ENCODE data around the gene OLFML3. TPM values are rescaled to one million over a fixed set of nuclear protein-coding genes. Genes with fewer than 3 reads are reported as not detected.

OLFML3 gene
- total and polyA plus RNA-seq, 2 donors (not counting 1 experiment from before 2014, with no cell fraction given) = 0.32 TPM; not detected in 1

GRCh38 chr1:113995382-113995781 is 16.1 kb downstream of the OLFML3 start:
- no peaks in the 10 kb centered on the region for H3K4me1 ChIP-seq (ENCODE audit: control insufficient read depth in 2 of 2, insufficient read depth in 2 of 2, low read length in 2 of 2)
- H3K36me3 ChIP-seq (replicated peaks in 1 of 2; ENCODE audit: control extremely low read depth in 1 of 2, control insufficient read depth in 1 of 2, extremely low read depth in 1 of 2, insufficient read depth in 2 of 2, low read length in 1 of 2) = no peaks in the 10 kb centered on the region
- no peak overlapping the region for H3K9ac ChIP-seq (ENCODE audit: low read length)
- H3K27ac ChIP-seq (ENCODE audit: low read length in 2 of 2) = no peak overlapping the region
- no peak overlapping the region for H3K4me3 ChIP-seq (ENCODE audit: control extremely low read depth in 1 of 5, extremely low read depth in 1 of 5, insufficient read depth in 1 of 5, low read depth in 2 of 5, low read length in 4 of 5)
- WGBS (ENCODE audit: insufficient coverage) = no CpG with 5 or more reads among the region's 2 CpGs
- intact Hi-C loops (cut with micrococcal nuclease) = no loop called here
- no peak for ATAC-seq (ENCODE audit: low read depth)
- no peak overlapping the region for H3K4me3 Mint-ChIP-seq
- H3K79me2 ChIP-seq (ENCODE audit: control insufficient read depth, insufficient read depth, low read length) = no peaks in the 10 kb centered on the region
- peaks cover 8% of the 10 kb centered on the region for H3K9me3 Mint-ChIP-seq (ENCODE audit: insufficient read depth)
- no peak overlapping the region for H3K27ac Mint-ChIP-seq
- H4K20me1 ChIP-seq (ENCODE audit: control insufficient read depth, insufficient read depth, low read length, poor library complexity, severe bottlenecking) = no peaks in the 10 kb centered on the region
- H3K27me3 ChIP-seq (replicated peaks in 1 of 4; ENCODE audit: control extremely low read depth in 1 of 4, control insufficient read depth in 3 of 4, insufficient read depth in 4 of 4, low read length in 3 of 4) = no peaks in the 10 kb centered on the region
- peaks cover 9% of the 10 kb centered on the region for H3K4me1 Mint-ChIP-seq
- ChIA-PET CTCF (no interaction called here), POLR2A (no interaction called here)
- no peak overlapping the region for H2AFZ ChIP-seq (ENCODE audit: insufficient read depth, low read depth, low read length, poor library complexity, severe bottlenecking)
- DNase-seq = no peak
- H3K4me2 ChIP-seq (replicated peaks; ENCODE audit: low read depth, low read length, poor library complexity, severe bottlenecking) = no peak overlapping the region
- TF ChIP-seq EZH2 (IDR thresholded peaks at IDR 0.05; ENCODE audit: borderline replicate concordance, insufficient read depth, low read depth, low read length, poor library complexity, severe bottlenecking) (no peak), CTCF (IDR thresholded peaks at IDR 0.05) (no peak)
- H3K9me3 ChIP-seq (ENCODE audit: control extremely low read depth in 1 of 3, control insufficient read depth in 2 of 3, insufficient read depth in 1 of 3, low read length in 2 of 3) = peaks cover 2 to 28% (median 13%) of the 10 kb centered on the region in 3 donors
- peaks cover 5% of the 10 kb centered on the region for H3K27me3 Mint-ChIP-seq

- Histone ChIP-seq H3K9me3 (ENCODE audit: control extremely low read depth in 1 of 3, control insufficient read depth in 2 of 3, insufficient read depth in 1 of 3, low read length in 2 of 3) (peaks cover 2 to 21% (median 13%) of the 10 kb centered on the region in 3 donors), H3K4me2 (replicated peaks; ENCODE audit: low read depth, low read length, poor library complexity, severe bottlenecking) (no peak overlapping the region), H3K4me3 (ENCODE audit: control extremely low read depth in 1 of 5, extremely low read depth in 1 of 5, insufficient read depth in 1 of 5, low read depth in 2 of 5, low read length in 4 of 5) (no peak overlapping the region), H3K79me2 (ENCODE audit: control insufficient read depth, insufficient read depth, low read length) (no peaks in the 10 kb centered on the region), H3K36me3 (replicated peaks in 1 of 2; ENCODE audit: control extremely low read depth in 1 of 2, control insufficient read depth in 1 of 2, extremely low read depth in 1 of 2, insufficient read depth in 2 of 2, low read length in 1 of 2) (no peaks in the 10 kb centered on the region), H3K9ac (ENCODE audit: low read length) (no peak overlapping the region), H4K20me1 (ENCODE audit: control insufficient read depth, insufficient read depth, low read length, poor library complexity, severe bottlenecking) (no peaks in the 10 kb centered on the region), H3K27ac (ENCODE audit: low read length in 2 of 2) (no peak overlapping the region), H3K27me3 (replicated peaks in 1 of 4; ENCODE audit: control extremely low read depth in 1 of 4, control insufficient read depth in 3 of 4, insufficient read depth in 4 of 4, low read length in 3 of 4) (peaks cover 0 to 10% (median 0%) of the 10 kb centered on the region in 4 experiments), H3K4me1 (ENCODE audit: control insufficient read depth in 2 of 2, insufficient read depth in 2 of 2, low read length in 2 of 2) (no peaks in the 10 kb centered on the region), H2AFZ (ENCODE audit: insufficient read depth, low read depth, low read length, poor library complexity, severe bottlenecking) (no peak overlapping the region)
- Mint-ChIP-seq H3K27me3 (peaks cover 16% of the 10 kb centered on the region), H3K27ac (no peak overlapping the region), H3K4me3 (no peak overlapping the region), H3K4me1 (no peaks in the 10 kb centered on the region), H3K9me3 (ENCODE audit: insufficient read depth) (peaks cover 8% of the 10 kb centered on the region)
- ChIA-PET POLR2A (no interaction called here), CTCF (no interaction called here)
- no peak for DNase-seq
- intact Hi-C loops (cut with micrococcal nuclease) = no loop called here
- no peak for ATAC-seq (ENCODE audit: low read depth)
- TF ChIP-seq EZH2 (IDR thresholded peaks at IDR 0.05; ENCODE audit: borderline replicate concordance, insufficient read depth, low read depth, low read length, poor library complexity, severe bottlenecking) = no peak
- TF ChIP-seq CTCF (IDR thresholded peaks at IDR 0.05) = no peak
- WGBS (ENCODE audit: insufficient coverage) = 9% methylated on average over 3 of the region's 4 CpGs
These were observed 19.1 kb downstream of the OLFML3 start for GRCh38 chr1:113998361-113998760.

Data from B cell (primary cell).